ENCODE data around the gene LRP3.

- TF ChIP-seq CTCF (IDR thresholded peaks at IDR 0.05) (no peak), EZH2 (IDR thresholded peaks at IDR 0.05; ENCODE audit: borderline replicate concordance, insufficient read depth, low read depth, low read length, poor library complexity, severe bottlenecking) (no peak)
These were observed 16.3 kb downstream of the LRP3 start for GRCh38 chr19:33210266-33210940.

Data from B cell (primary cell).